ENCODE data around the gene TRIM24. TPM values are rescaled to one million over a fixed set of nuclear protein-coding genes. Genes with fewer than 3 reads are reported as not detected.
A peak's percentile ranks its signal among the peaks of the same experiment; 100 is the strongest.

Gene TRIM24
- total and polyA plus RNA-seq, 2 of the 13 experiments (the other 11 are each of a cell fraction or from before 2014, with no cell fraction given) = 100 to 106 TPM

GRCh38 chr7:138565451-138566114 is 105.5 kb downstream of the TRIM24 start (continued):
- TF ChIP-seq ZNF446 (CRISPR knock-in tag; IDR thresholded peaks at IDR 0.05) (0 out of 2 replicates have a peak, but pooled peaks have one; percentile 52), FOXP1 (IDR thresholded peaks at IDR 0.05) (no peak), FOXP1 (CRISPR knock-in tag; IDR thresholded peaks at IDR 0.05) (peak; percentile 83), MTF1 (CRISPR knock-in tag; IDR thresholded peaks at IDR 0.05) (no peak), SMC3 (IDR thresholded peaks at IDR 0.05; ENCODE audit: low read length) (no peak), JDP2 (CRISPR knock-in tag; IDR thresholded peaks at IDR 0.05; ENCODE audit: borderline replicate concordance) (no peak; the same call in 1 of the 2 replicates), SP1 (IDR thresholded peaks at IDR 0.05) (no peak), SP1 (CRISPR knock-in tag; IDR thresholded peaks at IDR 0.05) (no peak), ZNF558 (CRISPR knock-in tag; IDR thresholded peaks at IDR 0.05; ENCODE audit: borderline replicate concordance) (0 out of 2 replicates have a peak, but pooled peaks have one; percentile 29), GATA4 (IDR thresholded peaks at IDR 0.05; ENCODE audit: borderline replicate concordance, low read depth) (peak; percentile 88; the same call in 1 of the 2 replicates), ZSCAN9 (CRISPR knock-in tag; IDR thresholded peaks at IDR 0.05; ENCODE audit: borderline replicate concordance) (0 out of 2 replicates have a peak, but pooled peaks have one; percentile 31), LRRFIP1 (CRISPR knock-in tag; conservative IDR thresholded peaks at IDR 0.05) (no peak), MEIS2 (CRISPR knock-in tag; IDR thresholded peaks at IDR 0.05) (peak; percentile 65), SIX1 (CRISPR knock-in tag; IDR thresholded peaks at IDR 0.05; ENCODE audit: borderline replicate concordance) (peak; percentile 64; the same call in 1 of the 2 replicates), EEA1 (CRISPR knock-in tag; IDR thresholded peaks at IDR 0.05; ENCODE audit: borderline replicate concordance) (no peak), ADNP (CRISPR knock-in tag; IDR thresholded peaks at IDR 0.05) (no peak), NR2F6 (IDR thresholded peaks at IDR 0.05) (peak; percentile 86), NR2F6 (CRISPR knock-in tag; IDR thresholded peaks at IDR 0.05) (peak; percentile 87), FOSL1 (CRISPR knock-in tag; IDR thresholded peaks at IDR 0.05; ENCODE audit: borderline replicate concordance) (no peak), ZBTB21 (CRISPR knock-in tag; IDR thresholded peaks at IDR 0.05) (no peak), POLR2AphosphoS2 (IDR thresholded peaks at IDR 0.05; ENCODE audit: low read depth, low read length) (no peak), CAMTA2 (CRISPR knock-in tag; IDR thresholded peaks at IDR 0.05; ENCODE audit: borderline replicate concordance) (no peak), ZNF33A (CRISPR knock-in tag; IDR thresholded peaks at IDR 0.05; ENCODE audit: borderline replicate concordance) (no peak), MIXL1 (CRISPR knock-in tag; IDR thresholded peaks at IDR 0.05) (peak; percentile 90), POLR2AphosphoS5 (IDR thresholded peaks at IDR 0.05; ENCODE audit: low read depth, low read length) (peak; percentile 19; the same call in 1 of the 2 replicates), ZKSCAN8 (CRISPR knock-in tag; IDR thresholded peaks at IDR 0.05; ENCODE audit: borderline replicate concordance) (no peak), IRF1 (CRISPR knock-in tag; IDR thresholded peaks at IDR 0.05; ENCODE audit: low read depth) (no peak), ZNF598 (CRISPR knock-in tag; IDR thresholded peaks at IDR 0.05; ENCODE audit: borderline replicate concordance) (no peak), WIZ (CRISPR knock-in tag; IDR thresholded peaks at IDR 0.05) (no peak), SOX5 (CRISPR knock-in tag; IDR thresholded peaks at IDR 0.05; ENCODE audit: borderline replicate concordance) (peak; percentile 96)
